DMS153 (cell line): ENCODE data around the gene GPR101.

Experiments
- DNase-seq: peaks from one replicate; lab custom pipeline; 2025; lab: John Stamatoyannopoulos, UW

The GPR101 gene

GRCh38 chrX:137033774-137034507 is at the start of gene GPR101:
TSS of gene GPR101 (minus strand) at chrX:137033995. CDS start at chrX:137031674, 2,321 bp downstream.
- DNase-seq = no peak

- DNase-seq = no peak
Observed at GRCh38 chrX:137081239-137081638, 47.4 kb upstream of the GPR101 start.

- no peak for DNase-seq
Observed at GRCh38 chrX:137072396-137072795, 38.6 kb upstream of the GPR101 start.

GRCh38 chrX:137071596-137071995 is 37.8 kb upstream of the GPR101 start:
- DNase-seq = no peak

- DNase-seq = no peak
Observed at GRCh38 chrX:137067147-137067546, 33.4 kb upstream of the GPR101 start.

- peak; percentile 96 for DNase-seq
Observed at GRCh38 chrX:137062915-137063617, 29.3 kb upstream of the GPR101 start.

GRCh38 chrX:137058339-137059127 is 24.7 kb upstream of the GPR101 start:
- DNase-seq = no peak

- peak; percentile 17 for DNase-seq
Observed at GRCh38 chrX:137052643-137053235, 18.9 kb upstream of the GPR101 start.

- DNase-seq = peak; percentile 7
Observed at GRCh38 chrX:137051978-137052642, 18.3 kb upstream of the GPR101 start.

GRCh38 chrX:137044893-137045292 is 11.1 kb upstream of the GPR101 start:
- DNase-seq = no peak

GRCh38 chrX:137043736-137044135 is 9.9 kb upstream of the GPR101 start:
- DNase-seq = no peak

- DNase-seq = no peak
Observed at GRCh38 chrX:137041329-137041728, 7.5 kb upstream of the GPR101 start.

GRCh38 chrX:137040113-137040794 is 6.5 kb upstream of the GPR101 start:
- DNase-seq = no peak

- no peak for DNase-seq
Observed at GRCh38 chrX:137034508-137034872, 695 bp upstream of the GPR101 start.

- DNase-seq = no peak
Observed at GRCh38 chrX:137032841-137033773, 688 bp downstream of the GPR101 start.

GRCh38 chrX:137032341-137032694 is 1.5 kb downstream of the GPR101 start:
- no peak for DNase-seq

- DNase-seq = peak; percentile 4
Observed at GRCh38 chrX:137031517-137032340, 2.1 kb downstream of the GPR101 start.

- no peak for DNase-seq
Observed at GRCh38 chrX:137031039-137031438, 2.8 kb downstream of the GPR101 start.

- DNase-seq = no peak
Observed at GRCh38 chrX:137028699-137029098, 5.1 kb downstream of the GPR101 start.
